HG03439 (cell line): Measurements from ENCODE around the gene LPCAT1.
"Not testable (repeated sequence)": the region's sequence is repeated elsewhere in the genome, so short reads cannot be mapped to it uniquely, and the experiment has no call there.

Source experiments
- ATAC-seq: cut with Tn5 transposase; IDR thresholded peaks from one replicate; pipeline ENCODE4 v1.9.1; 2021; ENCODE audit warnings: mild to moderate bottlenecking, moderate library complexity; ENCODE audit not compliant: unreplicated experiment

Gene LPCAT1

DNA sequence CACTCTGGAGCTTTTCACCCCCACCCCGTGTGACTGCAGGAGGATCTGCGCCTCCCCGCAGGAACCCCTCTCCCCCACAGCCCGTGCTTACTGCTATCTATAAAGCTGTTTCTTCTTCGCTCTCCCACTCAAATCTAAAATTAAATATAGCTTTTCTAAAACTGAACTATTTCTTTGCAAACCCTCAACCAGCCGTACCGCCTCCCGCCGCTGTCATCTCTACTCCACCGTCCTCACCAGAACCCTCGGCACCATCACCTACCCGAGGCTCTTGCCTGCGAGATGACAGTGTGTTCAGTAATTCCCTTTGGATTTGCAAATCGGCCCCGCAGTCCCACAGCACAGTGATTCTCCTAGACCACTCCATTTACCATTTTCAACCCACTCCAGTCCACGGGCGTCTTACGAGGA, 13.6 kb downstream of the LPCAT1 start:
- ATAC-seq: no peak

DNA sequence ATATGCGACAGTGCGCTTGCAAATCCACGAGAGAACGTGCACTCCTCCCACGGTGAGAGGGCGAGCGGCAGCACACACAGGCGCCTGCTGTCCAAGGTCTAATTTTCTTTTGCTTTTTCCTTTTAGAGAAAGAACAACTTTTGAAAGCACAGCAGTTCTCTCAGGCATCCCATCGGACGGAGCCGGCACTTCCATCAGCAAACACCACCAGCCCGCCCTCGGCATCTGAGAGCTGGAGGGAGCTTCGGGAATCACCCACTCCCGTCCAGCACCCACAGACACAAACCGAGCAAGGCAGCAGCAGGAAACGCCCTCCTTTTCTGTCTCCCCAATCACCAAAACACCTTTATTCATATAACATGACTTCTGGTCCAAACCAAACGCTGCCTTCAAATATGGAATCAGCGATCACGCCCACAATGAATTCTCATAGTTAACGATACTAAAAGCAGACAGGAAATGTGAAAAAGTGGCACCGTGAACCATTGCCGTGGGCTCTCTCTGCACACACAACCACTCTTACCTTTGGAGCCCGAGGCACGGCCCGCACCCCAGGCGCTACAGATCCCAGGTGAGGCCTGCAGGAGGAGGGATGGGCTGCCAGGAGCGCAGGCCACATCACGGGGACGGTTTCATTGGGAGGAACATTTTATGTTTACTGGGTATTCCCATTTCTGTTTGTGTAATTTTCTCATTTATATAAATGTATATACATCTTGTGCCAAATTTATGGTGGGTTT, 14.2 kb downstream of the LPCAT1 start:
- ATAC-seq: no peak

- no peak for ATAC-seq
These were observed 15.0 kb downstream of the LPCAT1 start for GRCh38 chr5:1508659-1509290.

GRCh38 chr5:1507961-1508658, 15.7 kb downstream of the LPCAT1 start:
- no peak for ATAC-seq

GRCh38 chr5:1507457-1507856, 16.3 kb downstream of the LPCAT1 start:
- no peak for ATAC-seq

GRCh38 chr5:1507014-1507375, 16.8 kb downstream of the LPCAT1 start:
- no peak for ATAC-seq

DNA sequence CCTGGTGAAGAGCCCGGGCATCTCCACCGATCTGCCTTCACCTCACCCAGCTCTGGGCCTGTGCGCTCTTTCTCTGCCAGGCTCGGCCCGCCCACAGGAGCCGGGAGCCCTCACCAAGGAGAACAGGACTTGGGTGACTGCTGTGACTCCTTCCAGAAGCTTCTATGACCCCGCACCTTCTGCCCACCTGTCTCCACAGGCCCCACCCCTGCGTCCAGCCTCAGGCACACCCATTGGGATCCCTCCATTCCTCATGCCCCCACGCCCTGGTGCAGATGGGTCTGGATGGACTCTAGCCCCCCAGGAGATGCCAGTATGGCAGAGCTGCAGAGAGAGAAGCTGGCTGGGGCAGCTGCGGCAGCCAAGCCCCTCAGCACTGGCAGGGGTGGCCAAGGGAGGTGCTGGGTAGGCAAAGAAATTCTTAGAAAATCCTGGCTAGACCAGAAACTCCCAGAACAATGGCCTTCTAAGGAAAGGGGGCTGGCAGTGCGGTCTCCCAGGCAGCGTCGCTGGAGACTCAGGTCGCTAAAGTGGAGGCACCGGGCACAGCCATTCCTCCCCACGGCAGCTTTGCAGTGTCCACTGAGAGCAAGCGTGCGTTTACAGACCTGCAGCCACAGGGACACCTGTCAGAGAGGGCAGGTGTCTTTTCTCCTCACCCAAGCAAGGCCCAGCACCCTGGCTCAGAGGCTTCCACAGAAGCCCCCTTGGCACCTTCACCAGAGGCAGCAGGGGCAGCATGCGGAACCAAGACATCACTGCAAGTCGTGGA, 17.3 kb downstream of the LPCAT1 start:
- no peak for ATAC-seq

DNA sequence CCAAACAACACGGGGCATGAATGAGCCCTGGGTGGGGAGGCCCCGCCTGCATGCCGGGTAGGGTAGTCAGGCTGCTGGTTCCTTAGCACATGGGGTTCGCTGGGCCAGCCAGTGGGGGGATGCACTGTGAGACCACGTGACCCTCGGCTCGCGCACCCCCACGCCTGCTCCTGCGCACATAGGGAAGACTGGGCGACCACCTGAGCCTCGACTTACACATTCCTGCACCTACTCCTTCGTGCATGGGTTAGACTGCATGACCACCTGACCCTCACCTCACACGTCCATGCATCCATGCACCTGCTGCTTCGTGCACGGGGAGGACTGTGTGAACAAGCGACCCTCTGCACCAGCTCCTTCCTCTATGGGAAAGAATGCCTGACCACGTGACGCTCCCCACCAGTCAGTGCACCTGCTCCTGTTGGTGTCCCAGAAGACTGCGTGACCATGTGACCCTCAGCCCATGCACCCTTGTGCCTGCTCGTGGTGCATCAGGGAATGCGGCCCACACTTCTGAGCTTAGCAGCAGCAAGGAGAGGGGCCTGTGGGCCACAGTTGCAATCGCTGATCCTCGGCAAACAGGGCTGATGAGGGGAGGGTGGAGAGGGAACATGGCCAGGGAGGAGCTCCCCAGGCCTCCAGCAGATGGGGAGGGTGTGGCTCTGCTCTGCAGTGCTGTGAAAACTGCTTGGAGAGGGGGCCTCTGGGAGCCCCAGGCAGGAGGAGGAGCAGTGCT, 18.1 kb downstream of the LPCAT1 start:
- ATAC-seq: no peak

DNA sequence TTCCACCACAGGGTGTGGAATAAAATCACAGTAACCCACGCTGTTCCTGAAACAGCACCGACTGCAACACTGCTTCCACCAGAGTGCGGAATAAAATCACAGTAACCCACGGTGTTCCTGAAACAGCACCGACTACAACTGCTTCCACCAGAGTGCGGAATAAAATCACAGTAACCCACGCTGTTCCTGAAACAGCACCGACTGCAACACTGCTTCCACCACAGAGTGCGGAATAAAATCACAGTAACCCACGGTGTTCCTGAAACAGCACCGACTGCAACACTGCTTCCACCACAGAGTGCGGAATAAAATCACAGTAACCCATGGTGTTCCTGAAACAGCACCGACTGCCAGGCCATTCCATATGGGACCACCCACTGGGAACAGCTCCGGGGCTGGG, 18.7 kb downstream of the LPCAT1 start:
- ATAC-seq: not testable (repeated sequence)

DNA sequence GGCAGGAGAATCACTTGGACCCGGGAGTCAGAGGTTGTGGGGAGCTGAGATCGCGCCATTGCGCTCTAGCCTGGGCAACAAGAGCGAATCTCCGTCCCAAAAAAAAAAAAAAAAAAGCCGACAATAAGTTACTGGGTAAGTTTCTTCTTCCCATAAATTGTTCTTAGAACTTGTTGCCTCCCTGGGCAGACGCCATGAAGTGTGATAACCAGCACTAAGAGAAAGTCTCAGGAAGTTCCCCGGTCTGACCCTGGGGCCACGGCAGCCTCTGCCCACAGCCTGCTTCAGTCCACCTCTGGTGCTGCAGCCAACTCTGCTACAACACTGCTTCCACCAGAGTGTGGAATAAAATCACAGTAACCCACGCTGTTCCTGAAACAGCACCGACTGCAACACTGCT, 19.1 kb downstream of the LPCAT1 start:
- no peak for ATAC-seq

DNA sequence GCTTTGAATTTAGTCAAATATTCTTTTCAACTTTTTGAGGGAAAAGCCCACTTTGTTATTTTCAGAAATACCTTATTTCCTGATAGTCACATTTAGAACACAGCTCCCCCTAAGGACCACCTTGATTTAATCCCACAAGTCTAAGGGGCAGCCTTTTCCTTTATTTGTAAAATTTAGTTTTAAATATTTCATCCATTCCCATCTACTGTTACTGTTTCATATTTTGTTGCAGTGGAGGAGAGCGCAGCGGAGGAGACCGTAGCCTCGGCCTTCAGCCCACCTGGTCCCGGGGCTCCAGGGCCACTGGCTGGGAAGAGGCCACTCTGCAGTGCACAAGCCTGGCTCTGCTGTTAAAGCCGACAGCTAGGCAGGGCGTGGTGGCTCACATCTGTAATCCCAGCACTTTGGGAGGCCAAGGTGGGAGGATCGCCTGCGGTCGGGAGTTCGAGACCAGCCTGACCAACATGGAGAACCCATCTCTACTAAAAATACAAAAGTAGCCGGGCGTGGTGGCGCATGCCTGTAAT, 19.6 kb downstream of the LPCAT1 start:
- ATAC-seq: no peak

DNA sequence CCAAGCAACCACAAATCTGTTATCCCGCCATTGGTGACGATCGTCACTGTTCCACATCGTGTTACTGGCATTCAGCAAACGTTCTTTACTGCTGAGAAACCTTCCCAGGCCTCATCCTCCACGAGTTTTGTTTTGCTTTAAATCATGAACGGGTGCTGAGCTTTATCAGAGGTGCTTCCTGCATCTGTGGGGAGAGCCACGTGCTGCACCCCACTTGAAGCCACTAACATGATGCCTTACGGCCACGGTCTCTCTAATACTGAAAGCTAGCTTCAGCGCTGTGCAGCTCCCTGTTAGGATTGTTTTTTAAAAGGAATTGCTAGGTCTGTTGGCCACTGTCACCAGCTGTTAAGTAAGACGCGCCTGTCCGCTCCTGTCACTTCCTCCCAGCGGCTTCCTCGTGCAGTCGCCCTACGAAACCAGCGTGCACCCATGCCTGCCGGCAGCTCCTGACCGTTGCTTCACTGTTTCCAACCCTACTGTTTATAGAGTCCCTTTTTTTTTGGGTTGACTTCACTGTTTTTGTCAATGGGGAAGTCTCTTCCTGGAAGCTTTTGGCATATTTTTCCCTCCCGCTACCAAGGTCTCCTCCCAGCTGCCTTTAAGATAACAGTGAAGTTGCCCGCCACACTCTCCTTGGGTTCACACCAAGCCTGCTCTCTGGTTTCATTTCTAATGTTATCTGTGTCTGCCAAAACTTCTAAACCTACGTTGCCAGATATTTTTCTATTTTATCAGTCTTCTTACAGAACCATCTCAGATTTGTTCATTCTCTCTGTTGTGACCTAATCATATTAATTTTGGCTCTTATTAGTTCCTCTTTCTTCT, 20.3 kb downstream of the LPCAT1 start:
- no peak for ATAC-seq

DNA sequence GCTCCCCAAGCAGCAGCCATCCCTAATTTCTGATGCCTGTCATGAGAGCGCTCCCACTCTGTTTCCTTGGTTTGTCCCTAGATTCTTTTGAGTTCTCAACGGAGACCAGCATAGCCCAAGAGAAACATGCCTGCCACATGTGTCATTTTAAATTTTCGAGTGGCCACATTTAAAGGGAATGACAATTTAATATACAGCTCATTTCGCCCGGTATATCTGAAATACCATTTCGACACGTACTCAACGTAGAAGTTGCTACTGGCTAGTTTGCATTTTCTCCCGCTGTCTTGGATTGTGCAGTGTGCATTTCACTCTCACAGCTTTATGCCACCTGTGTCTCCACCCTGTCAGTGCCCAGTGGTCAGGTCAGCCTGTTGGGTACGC, 21.0 kb downstream of the LPCAT1 start:
- ATAC-seq: no peak

GRCh38 chr5:1502046-1502736, 21.6 kb downstream of the LPCAT1 start:
- no peak for ATAC-seq

- ATAC-seq: no peak
These were observed 22.3 kb downstream of the LPCAT1 start for GRCh38 chr5:1501372-1502045.

- no peak for ATAC-seq
These were observed 23.2 kb downstream of the LPCAT1 start for GRCh38 chr5:1500411-1501091.

- ATAC-seq: no peak
These were observed 23.9 kb downstream of the LPCAT1 start for GRCh38 chr5:1499851-1500250.
